GM21390 (cell line): Measurements from ENCODE around the gene CUL5.
"Not testable (repeated sequence)": the region's sequence is repeated elsewhere in the genome, so short reads cannot be mapped to it uniquely, and the experiment has no call there.

Experiments used
- ATAC-seq: cut with Tn5 transposase; IDR thresholded peaks from one replicate; pipeline ENCODE4 v1.9.1; 2021; ENCODE audit not compliant: unreplicated experiment

Gene CUL5

DNA sequence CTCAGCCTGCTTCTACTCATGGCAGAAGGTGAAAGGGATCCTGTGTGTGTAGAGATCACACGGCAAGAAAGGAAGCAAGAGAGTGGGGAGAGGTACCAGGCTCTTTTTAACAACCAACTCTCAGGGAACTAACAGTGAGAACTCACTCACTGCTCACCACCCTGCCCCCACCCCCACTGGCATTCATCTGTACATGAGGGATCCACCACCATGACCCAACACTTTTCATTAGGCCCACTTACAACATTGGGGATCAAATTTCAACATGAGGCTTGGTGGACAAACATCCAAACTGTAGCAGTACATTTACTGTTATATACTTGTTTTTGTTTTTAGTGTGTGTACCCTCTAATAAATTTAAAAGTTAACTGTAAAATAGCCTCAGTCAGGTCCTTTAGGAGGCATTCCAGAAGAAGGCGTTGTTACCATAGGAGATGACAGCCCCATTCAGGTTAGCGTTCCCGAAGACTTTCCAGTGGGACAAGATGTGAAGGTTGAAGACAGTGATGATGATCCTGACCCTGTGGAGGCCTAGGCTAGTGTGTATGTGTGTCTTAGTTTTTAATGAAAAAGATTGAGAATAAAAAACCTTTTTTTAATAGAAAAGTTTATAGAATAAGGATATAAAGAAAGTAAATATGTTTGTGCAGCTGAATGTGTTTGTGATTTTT lies 11.3 kb downstream of the CUL5 start:
- no peak for ATAC-seq

GRCh38 chr11:108025387-108026080 lies 16.8 kb downstream of the CUL5 start:
- ATAC-seq: peak; percentile 95

- no peak for ATAC-seq
These were observed 18.4 kb downstream of the CUL5 start for GRCh38 chr11:108027057-108027456.

GRCh38 chr11:108028822-108029441 lies 20.2 kb downstream of the CUL5 start:
- not testable (repeated sequence) for ATAC-seq

DNA sequence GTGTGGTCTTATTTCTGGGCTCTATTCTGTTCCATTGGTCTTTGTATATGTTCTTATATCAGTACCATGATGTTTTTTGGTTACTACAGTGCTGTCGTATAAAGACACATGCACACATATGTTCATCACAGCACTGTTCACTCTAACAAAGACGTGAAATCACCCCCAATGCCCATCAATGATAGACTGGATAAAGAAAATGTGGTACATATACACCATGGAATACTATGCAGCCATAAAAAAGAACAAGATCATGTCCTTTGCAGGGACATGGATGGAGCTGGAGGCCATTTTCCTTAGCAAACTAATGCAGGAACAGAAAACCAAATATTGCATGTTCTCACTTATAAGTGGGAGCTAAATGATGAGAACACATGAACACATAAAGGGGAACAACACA lies 22.9 kb downstream of the CUL5 start:
- ATAC-seq: not testable (repeated sequence)

- ATAC-seq: no peak
These were observed 24.1 kb downstream of the CUL5 start for GRCh38 chr11:108032800-108033199.

GRCh38 chr11:108034034-108034433 lies 25.3 kb downstream of the CUL5 start:
- ATAC-seq: no peak

DNA sequence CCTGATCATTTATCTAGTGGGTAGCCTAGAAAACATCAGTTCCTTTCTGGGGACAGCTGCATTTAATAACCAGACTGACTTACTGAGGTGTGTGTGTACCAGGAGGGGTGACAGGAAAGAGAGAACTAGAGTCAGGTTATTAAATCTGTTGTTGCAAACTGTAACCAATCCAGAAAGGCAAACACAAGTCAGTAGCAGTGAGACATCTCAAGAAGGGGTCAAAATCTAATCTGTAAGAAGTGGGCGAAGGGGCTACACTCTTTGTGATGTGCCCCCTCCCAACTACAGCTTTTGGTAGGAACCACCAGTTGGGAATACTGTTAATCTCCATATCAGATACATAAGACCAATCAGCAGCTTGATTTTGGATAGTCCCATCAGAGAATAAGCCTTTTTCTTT lies 26.3 kb downstream of the CUL5 start:
- ATAC-seq: no peak

DNA sequence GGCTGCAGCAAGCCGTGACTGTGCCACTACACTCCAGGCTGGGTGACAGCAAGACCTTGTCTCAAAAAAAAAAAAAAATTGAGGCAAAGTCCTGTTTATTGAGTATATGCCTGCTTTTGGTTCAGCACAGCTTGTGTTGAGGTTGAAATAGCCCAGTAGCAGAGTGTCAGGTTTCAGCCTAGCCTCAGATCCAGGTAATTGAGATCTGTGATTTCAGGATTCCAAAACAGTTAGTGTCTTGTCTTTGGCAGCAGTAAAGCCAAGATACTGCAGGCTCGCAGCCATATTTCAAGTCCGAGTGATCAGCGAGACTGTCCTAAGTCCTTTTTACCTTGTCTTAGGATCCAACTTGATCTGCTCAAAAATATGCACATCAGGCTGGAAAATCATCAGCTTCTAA lies 27.0 kb downstream of the CUL5 start:
- ATAC-seq: no peak

DNA sequence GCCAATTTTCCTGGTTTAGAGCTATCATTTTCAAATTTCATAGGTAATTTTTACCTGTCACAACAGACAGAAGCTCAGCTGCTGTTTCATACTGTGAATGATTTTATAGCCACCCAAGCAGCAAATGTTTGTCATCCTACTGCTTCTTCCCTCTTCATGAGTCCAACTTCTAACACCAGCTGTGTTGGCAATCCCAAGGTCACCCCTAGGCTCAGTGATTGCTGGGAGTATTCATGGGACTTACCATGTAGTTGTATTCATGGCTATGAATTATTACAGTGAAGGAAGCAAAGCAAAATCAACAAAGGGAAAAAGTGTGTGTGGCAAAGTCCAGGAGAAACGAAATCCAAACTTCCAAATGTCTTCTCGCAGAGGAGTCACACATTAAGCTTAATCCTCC lies 28.5 kb downstream of the CUL5 start:
- no peak for ATAC-seq

DNA sequence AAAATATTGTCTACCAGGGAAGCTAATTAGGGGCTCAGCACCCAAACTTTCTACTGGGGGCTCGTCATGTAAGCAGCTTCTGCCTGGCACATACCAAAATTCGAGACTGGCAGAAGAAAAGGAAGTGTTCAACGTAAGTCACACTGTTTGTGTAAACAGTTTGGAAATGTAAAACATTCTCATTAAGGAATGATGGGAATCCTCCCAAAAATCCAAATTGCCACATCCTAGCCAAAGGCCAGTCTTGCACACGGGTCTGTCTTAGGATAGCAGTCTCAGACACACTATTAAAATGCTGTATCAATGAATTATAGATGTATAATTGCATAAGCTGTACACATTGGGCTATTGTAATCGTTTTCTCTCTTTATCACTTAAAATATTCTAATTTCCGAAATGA lies 28.9 kb downstream of the CUL5 start:
- no peak for ATAC-seq

GRCh38 chr11:108048269-108048668 lies 39.6 kb downstream of the CUL5 start:
- ATAC-seq: no peak

DNA sequence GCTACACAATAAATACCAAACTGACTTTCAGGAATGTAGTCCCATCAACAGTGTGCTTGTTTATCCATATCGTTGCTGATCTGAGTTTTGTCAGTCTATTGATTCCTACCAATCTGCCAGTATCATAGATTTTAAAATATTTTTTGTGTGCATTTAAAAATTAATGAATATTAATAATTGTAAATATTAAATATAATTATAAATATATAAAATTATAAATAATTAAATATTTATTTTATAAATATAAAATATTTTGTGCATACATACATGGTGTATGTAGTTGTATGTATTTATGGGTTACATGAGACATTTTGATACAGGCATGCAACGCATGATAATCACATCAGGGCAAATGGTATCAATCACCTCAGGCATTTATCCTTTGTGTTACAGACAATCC lies 53.6 kb downstream of the CUL5 start:
- ATAC-seq: no peak

DNA sequence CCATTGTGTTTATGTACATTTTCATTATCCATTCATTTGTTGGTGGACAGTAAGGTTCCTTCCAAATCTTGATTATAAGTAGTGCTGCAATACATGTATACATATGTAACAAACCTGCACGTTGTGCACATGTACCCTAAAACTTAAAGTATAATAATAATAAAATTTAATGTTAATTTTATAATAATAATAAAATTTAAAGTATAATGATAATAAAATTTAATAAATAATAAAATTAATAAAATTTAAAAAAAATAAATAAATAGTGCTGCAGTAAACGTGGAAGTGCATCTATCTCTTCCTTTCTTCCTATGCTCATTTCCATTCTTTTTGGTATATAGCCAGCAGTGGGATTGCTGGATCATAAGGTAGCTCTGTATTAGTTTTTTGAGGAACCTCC lies 54.7 kb downstream of the CUL5 start:
- no peak for ATAC-seq

- ATAC-seq: peak; percentile 67
These were observed 61.2 kb downstream of the CUL5 start for GRCh38 chr11:108069947-108070346.

DNA sequence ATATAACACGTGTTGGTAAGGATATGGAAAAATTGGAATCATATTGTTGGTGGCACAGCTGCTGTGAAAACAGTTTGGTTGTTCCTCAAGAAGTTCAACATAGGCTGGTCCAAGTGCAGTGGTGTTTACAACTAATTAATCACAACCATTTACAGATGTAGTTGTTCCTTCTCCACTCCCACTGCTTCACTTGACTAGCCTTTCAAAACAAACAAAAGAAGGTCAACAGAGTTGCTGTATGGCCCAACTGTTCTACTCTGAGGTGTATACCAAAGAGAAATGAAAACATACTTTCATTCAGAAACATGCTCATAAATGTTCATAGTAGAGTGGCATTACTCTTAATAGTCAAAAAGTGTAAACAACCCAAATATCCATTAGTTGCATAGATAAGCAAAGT lies 76.1 kb downstream of the CUL5 start:
- ATAC-seq: no peak

DNA sequence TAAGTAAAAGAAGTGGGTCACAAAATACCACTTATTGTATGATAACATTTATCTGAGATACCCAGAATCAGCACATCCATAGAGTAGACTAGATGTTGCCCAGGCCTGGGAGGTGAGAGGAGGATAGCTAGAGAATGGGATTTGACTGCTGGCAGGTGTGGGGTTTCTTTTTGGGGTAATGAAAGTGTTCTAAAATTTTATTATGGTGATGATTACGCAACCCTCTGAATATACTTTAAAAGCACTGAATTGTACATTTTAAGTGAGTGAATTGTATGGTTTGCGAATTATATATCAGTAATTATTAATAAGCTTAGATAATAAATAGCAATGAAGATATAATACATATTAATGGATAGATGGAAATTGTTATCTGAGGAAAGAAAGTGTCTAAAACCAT lies 77.0 kb downstream of the CUL5 start:
- ATAC-seq: no peak

GRCh38 chr11:108092134-108092533 lies 83.4 kb downstream of the CUL5 start:
- ATAC-seq: no peak

DNA sequence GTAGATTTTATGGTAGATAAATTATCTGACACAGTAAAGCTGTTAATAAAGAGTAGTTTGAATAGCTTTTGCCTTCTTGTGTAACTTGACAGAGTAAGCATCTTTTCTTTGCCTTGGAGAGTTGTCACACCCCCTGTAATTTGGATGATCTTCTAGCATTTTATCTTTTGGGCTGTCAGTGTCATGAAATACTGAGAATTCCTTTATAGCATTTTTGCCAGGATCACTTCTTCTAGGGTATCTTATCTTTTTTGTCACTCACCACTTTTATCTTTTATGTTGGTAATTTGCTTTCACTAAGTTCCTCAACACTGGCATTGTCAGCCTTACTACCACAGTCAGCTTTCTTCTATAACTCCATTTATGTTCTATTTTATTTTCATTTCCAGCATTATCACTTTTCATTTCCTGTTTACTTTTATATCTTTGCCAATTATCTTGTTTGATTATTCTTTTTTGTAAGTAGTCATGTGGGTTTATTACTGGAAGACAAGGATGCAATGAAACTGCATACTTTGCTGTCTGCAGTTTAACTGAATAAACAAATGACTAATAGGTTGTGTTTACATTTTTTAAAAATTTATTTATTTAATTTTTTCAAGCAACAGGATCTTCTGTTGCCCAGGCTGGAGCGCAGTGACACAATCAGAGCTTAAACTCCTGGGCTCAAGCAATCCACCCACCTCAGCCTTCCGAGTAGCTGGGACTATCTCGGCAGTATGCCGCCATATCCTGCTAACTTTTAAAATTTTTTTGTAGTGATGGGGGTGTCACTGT lies 84.6 kb downstream of the CUL5 start:
- no peak for ATAC-seq

DNA sequence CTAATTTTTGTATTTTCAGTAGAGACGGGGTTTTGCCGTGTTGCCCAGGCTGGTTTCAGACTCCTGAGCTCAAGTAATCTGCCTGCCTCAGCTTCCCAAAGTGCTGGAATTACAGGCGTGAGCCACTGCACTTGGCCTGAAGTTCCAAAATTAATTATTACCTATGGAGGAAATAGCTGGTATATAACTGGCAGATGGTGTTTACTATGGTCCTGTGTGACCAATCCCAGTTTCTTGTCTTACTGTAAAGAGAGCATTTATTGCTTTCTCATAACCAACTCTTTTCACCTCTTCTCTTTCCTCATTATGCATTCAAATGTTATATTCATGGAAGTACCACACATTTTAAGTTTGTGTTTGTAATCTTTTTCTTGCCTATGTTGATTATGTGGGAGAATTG lies 88.5 kb downstream of the CUL5 start:
- ATAC-seq: no peak

- ATAC-seq: no peak
These were observed 92.5 kb downstream of the CUL5 start for GRCh38 chr11:108101090-108101775.
